Limb (tissue), 2 donors: ENCODE results near the gene KMT5B.

Source experiments
- DNase-seq, 2 donors: peaks; one replicate each; pipeline ENCODE4 v3.0.0-alpha.2; 2016; ENCODE audit errors: extremely low spot score in 2 of 2

Gene KMT5B

GRCh38 chr11:68146010-68146540 lies 67.0 kb downstream of the KMT5B start:
- DNase-seq, result no peak

GRCh38 chr11:68145120-68145866 lies 67.8 kb downstream of the KMT5B start:
- DNase-seq, result no peak

GRCh38 chr11:68143310-68143689 lies 69.8 kb downstream of the KMT5B start:
- DNase-seq, result no peak

- no peak for DNase-seq
Observed at GRCh38 chr11:68142441-68143309, 70.4 kb downstream of the KMT5B start.

GRCh38 chr11:68142028-68142412 lies 71.1 kb downstream of the KMT5B start:
- no peak for DNase-seq

GRCh38 chr11:68141246-68142027 lies 71.7 kb downstream of the KMT5B start:
- DNase-seq, result no peak

- no peak for DNase-seq
Observed at GRCh38 chr11:68140496-68141245, 72.4 kb downstream of the KMT5B start.

- no peak for DNase-seq
Observed at GRCh38 chr11:68138237-68138636, 74.9 kb downstream of the KMT5B start.

GRCh38 chr11:68137833-68138232 lies 75.3 kb downstream of the KMT5B start:
- DNase-seq, result no peak

- DNase-seq, result no peak
Observed at GRCh38 chr11:68136866-68137265, 76.2 kb downstream of the KMT5B start.

- no peak for DNase-seq
Observed at GRCh38 chr11:68135161-68135560, 77.9 kb downstream of the KMT5B start.

- no peak for DNase-seq
Observed at GRCh38 chr11:68133761-68134160, 79.3 kb downstream of the KMT5B start.

- no peak for DNase-seq
Observed at GRCh38 chr11:68130121-68130520, 83.0 kb downstream of the KMT5B start.

GRCh38 chr11:68128682-68129327 lies 84.3 kb downstream of the KMT5B start:
- DNase-seq, result no peak

GRCh38 chr11:68127714-68128681 lies 85.1 kb downstream of the KMT5B start:
- peak; percentile 74 to 90 for DNase-seq

- DNase-seq, result no peak
Observed at GRCh38 chr11:68125164-68125563, 87.9 kb downstream of the KMT5B start.

GRCh38 chr11:68122936-68123539 lies 90.1 kb downstream of the KMT5B start:
- DNase-seq, result no peak

- DNase-seq, result peak; percentile 95 to 96
Observed at GRCh38 chr11:68121067-68121899, 91.8 kb downstream of the KMT5B start, which contains the start of gene CHKA. Gene CHKA (minus strand): TSS chr11:68121388. CDS start chr11:68121177, 211 bp downstream.
